Measurements from ENCODE around the gene CACNA2D2. TPM values are rescaled to one million over a fixed set of nuclear protein-coding genes. Genes with fewer than 3 reads are reported as not detected.

The CACNA2D2 gene
- total and polyA plus RNA-seq, 2 experiments from 2014 or later = 0.87 to 1.5 TPM

DNA sequence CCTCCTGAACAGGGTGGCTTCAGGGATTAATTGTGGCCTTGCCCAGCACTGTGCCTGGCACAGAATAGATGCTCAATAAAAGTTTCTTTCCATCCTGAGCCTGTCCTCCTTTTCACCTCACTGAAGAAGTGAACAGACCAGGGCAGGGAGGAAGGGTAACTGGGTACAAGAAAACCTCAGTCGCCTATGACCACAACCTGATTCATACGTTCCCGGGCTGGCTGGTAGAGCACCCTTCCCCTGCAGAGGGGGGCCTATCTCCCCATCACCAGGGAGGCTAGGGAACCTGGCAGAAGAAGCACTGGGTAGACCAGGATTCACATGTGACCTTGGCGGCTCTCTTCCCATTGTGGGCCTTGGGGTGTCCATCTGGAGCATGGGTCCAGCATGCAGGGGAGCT is 27.8 kb upstream of the CACNA2D2 start:
- no peaks in the 10 kb centered on the region for H3K9me3 ChIP-seq (ENCODE audit: low read depth)
- H3K79me2 ChIP-seq = no peaks in the 10 kb centered on the region
- peaks cover 4% of the 10 kb centered on the region for H3K4me1 ChIP-seq (ENCODE audit: insufficient read depth)
- peaks cover 20% of the 10 kb centered on the region for H3K27me3 ChIP-seq
- WGBS (ENCODE audit: low lambda C conversion rate, missing lambda C conversion rate) = 90% methylated on average over 4 of the region's 4 CpGs
- no peaks in the 10 kb centered on the region for H4K20me1 ChIP-seq (ENCODE audit: insufficient read depth, poor library complexity, severe bottlenecking)
- H3K9me2 ChIP-seq (replicated peaks; ENCODE audit: insufficient read depth) = no peaks in the 10 kb centered on the region
- no peaks in the 10 kb centered on the region for H3K36me3 ChIP-seq (replicated peaks; ENCODE audit: insufficient read depth, low read depth)
- no peak overlapping the region for H3K4me3 ChIP-seq
- DNase-seq (ENCODE audit: low spot score) = no peak
- H3K4me2 ChIP-seq = no peak overlapping the region
- H2AFZ ChIP-seq = no peak overlapping the region
- H3K27ac ChIP-seq = no peak overlapping the region
- TF ChIP-seq, protein P1, sequence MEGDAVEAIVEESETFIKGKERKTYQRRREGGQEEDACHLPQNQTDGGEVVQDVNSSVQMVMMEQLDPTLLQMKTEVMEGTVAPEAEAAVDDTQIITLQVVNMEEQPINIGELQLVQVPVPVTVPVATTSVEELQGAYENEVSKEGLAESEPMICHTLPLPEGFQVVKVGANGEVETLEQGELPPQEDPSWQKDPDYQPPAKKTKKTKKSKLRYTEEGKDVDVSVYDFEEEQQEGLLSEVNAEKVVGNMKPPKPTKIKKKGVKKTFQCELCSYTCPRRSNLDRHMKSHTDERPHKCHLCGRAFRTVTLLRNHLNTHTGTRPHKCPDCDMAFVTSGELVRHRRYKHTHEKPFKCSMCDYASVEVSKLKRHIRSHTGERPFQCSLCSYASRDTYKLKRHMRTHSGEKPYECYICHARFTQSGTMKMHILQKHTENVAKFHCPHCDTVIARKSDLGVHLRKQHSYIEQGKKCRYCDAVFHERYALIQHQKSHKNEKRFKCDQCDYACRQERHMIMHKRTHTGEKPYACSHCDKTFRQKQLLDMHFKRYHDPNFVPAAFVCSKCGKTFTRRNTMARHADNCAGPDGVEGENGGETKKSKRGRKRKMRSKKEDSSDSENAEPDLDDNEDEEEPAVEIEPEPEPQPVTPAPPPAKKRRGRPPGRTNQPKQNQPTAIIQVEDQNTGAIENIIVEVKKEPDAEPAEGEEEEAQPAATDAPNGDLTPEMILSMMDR (IDR thresholded peaks at IDR 0.05; ENCODE audit: poor library complexity) = no peak
- TF ChIP-seq EZH2 (IDR thresholded peaks at IDR 0.05; ENCODE audit: borderline replicate concordance) (no peak), EZH2phosphoT487 (IDR thresholded peaks at IDR 0.05; ENCODE audit: low read depth, severe bottlenecking, unreplicated experiment) (no peak)

DNA sequence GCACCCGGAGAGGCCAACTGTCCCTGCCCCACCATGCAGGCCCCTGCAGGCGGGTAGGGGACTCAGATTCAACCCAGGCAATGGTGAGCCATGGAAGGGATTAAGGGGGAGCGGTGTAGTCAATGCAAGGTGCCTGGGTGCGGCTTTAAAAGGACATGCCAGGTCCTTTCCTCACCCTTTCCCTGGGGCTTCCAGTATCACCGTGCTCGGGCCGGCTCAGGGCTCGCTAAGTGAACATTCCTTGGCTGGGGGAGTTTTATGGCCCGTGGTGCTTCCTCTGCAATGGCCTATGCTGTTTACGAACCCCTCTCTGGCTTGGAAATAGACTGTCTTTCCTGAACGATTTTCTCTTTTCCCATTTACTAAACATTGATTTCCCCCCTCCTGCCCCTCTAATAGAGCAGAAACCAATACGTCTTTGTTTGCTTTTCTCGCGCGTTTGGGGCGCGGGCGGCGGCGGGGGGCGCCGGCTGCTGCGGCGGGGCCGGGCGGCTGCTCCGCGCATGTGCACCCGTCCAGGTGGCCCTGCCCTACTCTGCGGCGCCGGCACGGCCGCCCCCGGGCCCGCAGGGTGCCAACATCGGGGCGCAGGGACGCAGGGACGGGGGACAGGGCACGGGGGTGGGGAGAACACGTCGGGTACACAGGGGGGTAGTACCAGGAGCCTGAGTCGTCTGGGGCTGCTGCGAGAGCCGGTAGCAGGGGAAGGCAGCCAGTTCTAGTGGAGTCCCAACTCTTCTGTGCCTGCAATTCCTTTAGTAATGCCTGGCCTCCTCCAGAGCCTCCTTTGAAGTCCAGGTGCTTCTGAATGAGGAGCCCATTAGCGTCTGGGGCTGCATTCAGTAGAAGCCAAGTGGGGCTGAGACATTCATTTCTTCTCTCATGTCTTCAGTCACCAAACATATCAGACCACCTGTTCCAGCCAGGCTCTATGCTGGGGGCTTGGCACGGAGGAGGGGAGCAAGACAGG is 26.9 kb upstream of the CACNA2D2 start:
- no peak for TF ChIP-seq EZH2phosphoT487 (IDR thresholded peaks at IDR 0.05; ENCODE audit: low read depth, severe bottlenecking, unreplicated experiment)
- Histone ChIP-seq H3K27ac (no peak overlapping the region), H3K79me2 (no peaks in the 10 kb centered on the region), H4K20me1 (ENCODE audit: insufficient read depth, poor library complexity, severe bottlenecking) (no peaks in the 10 kb centered on the region), H3K4me2 (peak overlapping the region; percentile 72), H3K4me1 (ENCODE audit: insufficient read depth) (peaks cover 4% of the 10 kb centered on the region), H3K36me3 (replicated peaks; ENCODE audit: insufficient read depth, low read depth) (no peaks in the 10 kb centered on the region), H2AFZ (peak overlapping the region; percentile 49), H3K27me3 (peaks cover 20% of the 10 kb centered on the region), H3K9me3 (ENCODE audit: low read depth) (no peaks in the 10 kb centered on the region), H3K4me3 (no peak overlapping the region), H3K9me2 (replicated peaks; ENCODE audit: insufficient read depth) (no peaks in the 10 kb centered on the region)
- DNase-seq (ENCODE audit: low spot score) = peak; percentile 31
- WGBS (ENCODE audit: low lambda C conversion rate, missing lambda C conversion rate) = 22% methylated on average over 30 of the region's 48 CpGs

DNA sequence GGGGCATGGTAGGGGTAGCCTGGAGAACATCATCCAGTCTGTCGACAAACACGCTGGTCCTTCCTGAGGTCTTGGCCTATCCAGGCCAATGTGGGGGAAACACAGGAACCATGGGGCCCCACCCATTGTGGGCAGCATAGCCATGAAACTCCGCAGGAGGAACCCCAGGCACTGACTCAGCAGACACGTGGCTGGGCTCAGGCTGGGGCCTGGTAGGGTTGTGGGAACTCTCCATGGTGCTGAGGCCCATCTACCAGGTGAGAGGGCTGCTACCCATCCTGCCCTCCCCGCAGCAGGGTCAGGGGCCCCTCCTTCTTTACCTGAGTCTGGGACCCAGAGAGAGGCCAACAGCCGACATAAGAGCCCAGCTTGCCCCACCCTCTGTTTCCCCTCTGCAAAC is 22.6 kb upstream of the CACNA2D2 start:
- no peak overlapping the region for H3K4me2 ChIP-seq
- no peaks in the 10 kb centered on the region for H3K79me2 ChIP-seq
- H3K4me3 ChIP-seq = no peak overlapping the region
- H3K27ac ChIP-seq = no peak overlapping the region
- H3K4me1 ChIP-seq (ENCODE audit: insufficient read depth) = peaks cover 4% of the 10 kb centered on the region
- H3K9me2 ChIP-seq (replicated peaks; ENCODE audit: insufficient read depth) = no peaks in the 10 kb centered on the region
- peaks cover 16% of the 10 kb centered on the region for H3K27me3 ChIP-seq
- no peak overlapping the region for H2AFZ ChIP-seq
- DNase-seq (ENCODE audit: low spot score) = peak; percentile 90
- H4K20me1 ChIP-seq (ENCODE audit: insufficient read depth, poor library complexity, severe bottlenecking) = no peaks in the 10 kb centered on the region
- 38% methylated on average over 6 of the region's 6 CpGs for WGBS (ENCODE audit: low lambda C conversion rate, missing lambda C conversion rate)
- H3K9me3 ChIP-seq (ENCODE audit: low read depth) = no peaks in the 10 kb centered on the region
- no peak for TF ChIP-seq EZH2phosphoT487 (IDR thresholded peaks at IDR 0.05; ENCODE audit: low read depth, severe bottlenecking, unreplicated experiment)
- TF ChIP-seq, protein P1 (IDR thresholded peaks at IDR 0.05; ENCODE audit: poor library complexity) = no peak
- no peak for TF ChIP-seq EZH2 (IDR thresholded peaks at IDR 0.05; ENCODE audit: borderline replicate concordance)
- H3K36me3 ChIP-seq (replicated peaks; ENCODE audit: insufficient read depth, low read depth) = no peaks in the 10 kb centered on the region

DNA sequence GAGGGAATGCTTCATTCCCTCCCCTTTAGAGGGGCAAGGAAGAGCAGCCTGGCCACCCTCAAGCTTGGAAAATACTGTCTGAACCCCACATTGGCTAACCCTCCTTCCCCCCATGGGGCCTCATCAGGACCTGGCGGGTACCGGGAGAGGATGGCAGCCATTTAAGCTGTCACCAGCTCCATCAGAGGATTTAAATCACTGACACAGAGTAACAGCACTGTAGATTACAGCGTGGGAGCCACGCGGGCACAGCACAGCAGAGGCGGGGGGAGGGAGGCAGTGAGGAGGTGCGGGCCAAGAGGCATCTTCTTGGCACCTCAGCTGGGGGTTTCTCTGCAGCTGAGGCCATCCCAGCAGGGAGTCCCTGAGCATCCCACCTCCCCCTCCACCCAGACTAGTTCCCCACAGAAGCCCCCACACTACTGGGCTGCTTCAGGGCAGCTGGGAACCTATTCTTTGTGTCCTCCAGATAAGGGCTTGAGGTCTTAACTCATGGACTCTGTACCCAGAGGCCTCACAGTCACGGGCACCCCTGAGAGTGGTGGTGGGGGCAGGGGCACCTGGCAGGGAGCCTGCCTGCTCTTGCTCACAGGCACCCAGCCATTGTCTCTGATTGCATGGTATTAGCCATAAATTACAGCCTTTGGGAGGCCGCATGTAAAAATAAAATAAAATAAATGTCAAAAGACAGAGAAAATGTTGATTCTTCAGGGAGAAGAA is 21.9 kb upstream of the CACNA2D2 start:
- Histone ChIP-seq H3K27ac (no peak overlapping the region), H3K27me3 (peaks cover 10% of the 10 kb centered on the region), H3K9me3 (ENCODE audit: low read depth) (no peaks in the 10 kb centered on the region), H4K20me1 (ENCODE audit: insufficient read depth, poor library complexity, severe bottlenecking) (no peaks in the 10 kb centered on the region), H3K4me3 (no peak overlapping the region), H3K79me2 (no peaks in the 10 kb centered on the region), H3K36me3 (replicated peaks; ENCODE audit: insufficient read depth, low read depth) (no peaks in the 10 kb centered on the region), H2AFZ (no peak overlapping the region), H3K9me2 (replicated peaks; ENCODE audit: insufficient read depth) (no peaks in the 10 kb centered on the region), H3K4me2 (no peak overlapping the region), H3K4me1 (ENCODE audit: insufficient read depth) (peaks cover 4% of the 10 kb centered on the region)
- WGBS (ENCODE audit: low lambda C conversion rate, missing lambda C conversion rate) = 65% methylated on average over 9 of the region's 9 CpGs
- TF ChIP-seq EZH2phosphoT487 (IDR thresholded peaks at IDR 0.05; ENCODE audit: low read depth, severe bottlenecking, unreplicated experiment) (no peak), EZH2 (IDR thresholded peaks at IDR 0.05; ENCODE audit: borderline replicate concordance) (no peak)
- TF ChIP-seq, protein P1 (IDR thresholded peaks at IDR 0.05; ENCODE audit: poor library complexity) = no peak
- DNase-seq (ENCODE audit: low spot score) = peak; percentile 29
